Kidney capillary endothelial cell (primary cell): ENCODE measurements around the gene ADAMTS2.

ENCODE experiments used
- DNase-seq: peaks from one replicate; pipeline ENCODE4 v3.0.0-alpha.2; 2018; ENCODE audit warnings: low spot score

Gene ADAMTS2

GRCh38 chr5:179177711-179178575 lies 167.3 kb downstream of the ADAMTS2 start:
- no peak for DNase-seq

GRCh38 chr5:179176571-179177230 lies 168.6 kb downstream of the ADAMTS2 start:
- no peak for DNase-seq

DNA sequence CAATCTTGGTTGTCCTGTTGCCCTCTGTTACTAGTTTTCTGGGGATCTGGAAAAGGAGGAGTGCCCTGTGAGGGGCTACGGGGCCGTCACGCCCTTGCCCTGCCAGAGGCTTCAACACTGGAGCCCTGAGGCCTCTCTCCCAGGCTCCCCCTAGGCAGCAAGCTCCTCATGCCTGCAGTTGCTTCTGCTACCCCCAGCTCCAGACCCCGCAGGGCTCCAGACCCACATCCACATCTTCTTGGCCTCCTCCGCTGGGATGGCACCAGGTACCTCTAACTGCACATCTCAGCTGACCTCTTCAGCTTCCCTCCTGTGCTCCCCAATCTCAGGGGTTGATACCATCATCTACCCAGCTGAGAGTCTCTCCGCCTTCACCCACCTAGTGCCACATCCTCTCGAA lies 169.1 kb downstream of the ADAMTS2 start:
- DNase-seq, result no peak

GRCh38 chr5:179171816-179172745 lies 173.2 kb downstream of the ADAMTS2 start:
- no peak for DNase-seq

DNA sequence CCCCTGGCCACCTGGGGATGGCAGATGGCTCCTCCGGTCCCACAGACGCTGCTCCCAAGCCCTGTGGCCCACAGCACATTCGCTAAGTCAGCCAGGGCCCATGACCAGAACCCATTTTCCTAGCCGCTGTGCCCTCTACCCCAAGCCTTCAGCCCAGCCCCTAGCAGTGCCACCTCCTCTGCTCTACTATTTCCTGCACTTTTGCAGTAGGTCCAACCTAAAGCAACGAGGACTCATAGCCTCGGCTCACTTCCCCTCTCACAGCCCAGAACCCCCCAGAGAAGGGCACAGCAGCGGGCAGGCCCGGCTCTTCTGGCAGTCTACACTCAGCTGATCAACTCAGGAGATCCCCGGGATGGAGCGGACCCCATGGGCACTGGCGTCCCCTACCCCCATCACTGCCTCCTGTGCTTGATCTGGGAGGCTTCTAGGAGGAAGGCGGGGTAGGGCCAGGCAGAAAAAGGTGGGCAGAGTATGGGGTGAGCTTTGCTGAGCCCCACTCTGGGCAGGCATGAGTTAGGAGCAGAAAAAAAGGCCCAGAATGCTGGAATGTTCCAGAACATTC lies 173.9 kb downstream of the ADAMTS2 start:
- DNase-seq, result no peak

DNA sequence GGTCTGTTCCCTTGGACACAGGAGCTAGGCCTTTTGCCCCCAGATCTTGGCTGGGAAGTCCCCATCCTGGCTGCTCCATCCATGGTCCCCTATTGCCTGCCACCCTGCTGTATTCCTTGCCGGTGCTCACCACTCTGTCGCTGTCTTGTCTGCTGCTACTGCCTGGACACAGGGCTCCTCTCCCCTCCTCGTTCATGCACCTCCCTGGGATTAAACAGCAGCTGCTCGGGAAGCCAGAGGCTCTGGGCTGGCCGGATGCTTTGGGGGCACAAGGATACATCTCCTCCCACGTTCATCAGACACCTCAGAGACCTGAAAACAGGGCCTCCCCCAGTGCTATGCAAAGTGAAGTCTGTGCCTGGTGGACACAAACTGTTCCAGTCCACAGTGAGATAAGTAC lies 174.7 kb downstream of the ADAMTS2 start:
- DNase-seq, result no peak

DNA sequence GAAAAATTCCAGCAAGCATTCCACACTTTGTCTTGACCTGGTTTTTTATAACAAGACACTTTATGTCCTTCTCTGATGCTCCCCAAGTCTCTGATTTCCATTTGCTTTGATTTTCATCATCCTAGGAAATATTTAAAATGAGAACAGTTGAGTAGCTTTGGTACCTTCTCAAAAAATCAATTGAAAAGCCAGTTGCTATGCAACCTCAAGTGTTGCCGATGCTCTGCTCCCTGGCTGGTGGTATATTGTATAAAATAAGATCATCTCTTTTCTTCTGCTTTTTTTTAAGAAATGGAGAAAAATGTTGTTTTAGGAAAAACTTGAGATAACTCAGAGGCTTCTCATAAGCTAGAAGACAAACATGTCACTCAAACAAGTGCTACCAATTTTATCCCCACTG lies 175.4 kb downstream of the ADAMTS2 start:
- DNase-seq, result no peak

DNA sequence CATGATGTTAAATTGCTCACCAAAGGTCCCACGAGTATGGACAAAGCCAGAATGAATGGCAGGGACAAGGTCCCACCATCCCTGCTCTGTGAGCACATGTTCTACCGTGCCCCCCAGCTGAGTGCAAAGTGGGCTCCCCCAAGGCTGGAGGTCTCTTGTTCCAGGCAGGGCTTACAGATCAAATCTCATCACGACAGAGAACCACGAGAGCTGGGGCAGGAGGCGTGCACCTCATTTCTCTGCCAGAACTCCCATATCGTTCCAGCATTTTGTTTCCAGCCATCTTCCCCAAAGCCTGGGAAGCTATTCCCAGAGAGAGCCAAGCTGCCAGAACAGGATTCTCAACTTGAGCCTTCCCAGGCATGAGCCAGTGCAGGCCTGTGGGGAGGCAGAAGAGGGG lies 176.6 kb downstream of the ADAMTS2 start:
- no peak for DNase-seq

DNA sequence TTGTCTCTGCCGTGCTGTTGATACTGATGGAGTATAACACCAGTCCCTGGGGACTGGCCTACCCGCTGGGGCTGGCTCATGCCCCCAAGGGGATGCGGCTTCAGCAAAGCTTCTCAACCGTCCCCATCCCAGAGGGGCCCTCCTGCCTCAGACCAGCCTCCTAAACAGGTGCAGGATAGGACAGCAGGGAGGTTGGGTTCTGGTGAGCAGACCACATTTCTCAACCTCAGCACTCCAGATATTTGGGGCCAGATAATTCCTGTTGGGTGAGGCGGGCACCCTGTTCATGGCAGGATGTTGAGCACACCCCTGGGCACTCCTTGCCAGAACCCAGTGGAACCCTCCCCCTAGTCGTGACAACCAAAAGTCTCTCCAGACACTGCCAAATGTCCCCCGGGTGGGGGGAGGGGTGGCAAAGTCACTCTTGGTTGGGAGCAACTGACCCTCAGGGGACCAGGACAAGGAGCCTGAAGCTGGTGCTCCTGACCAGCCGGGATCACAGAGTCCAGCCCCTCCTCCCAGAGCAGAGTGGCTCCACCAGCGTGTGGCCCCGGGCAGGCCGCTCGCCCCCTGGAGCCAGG lies 177.3 kb downstream of the ADAMTS2 start:
- no peak for DNase-seq

- DNase-seq, result peak; percentile 42
These were observed 178.1 kb downstream of the ADAMTS2 start for GRCh38 chr5:179166886-179167841.

GRCh38 chr5:179166171-179166885 lies 178.9 kb downstream of the ADAMTS2 start:
- no peak for DNase-seq

GRCh38 chr5:179165421-179166170 lies 179.7 kb downstream of the ADAMTS2 start:
- DNase-seq, result no peak

GRCh38 chr5:179164331-179165311 lies 180.6 kb downstream of the ADAMTS2 start:
- no peak for DNase-seq

- no peak for DNase-seq
These were observed 181.8 kb downstream of the ADAMTS2 start for GRCh38 chr5:179163236-179164155.

- DNase-seq, result no peak
These were observed 182.7 kb downstream of the ADAMTS2 start for GRCh38 chr5:179162351-179163235.

GRCh38 chr5:179161901-179162300 lies 183.4 kb downstream of the ADAMTS2 start:
- no peak for DNase-seq
